Measurements from ENCODE around the gene LSS.

The LSS gene

GRCh38 chr21:46216132-46216747 lies 12.3 kb downstream of the LSS start:
- Mint-ChIP-seq H3K4me1 (ENCODE audit: low read depth) (no peaks in the 10 kb centered on the region), H3K36me3 (peaks cover 2% of the 10 kb centered on the region), H3K27me3 (no peaks in the 10 kb centered on the region), H3K9me3 (ENCODE audit: low read depth) (no peaks in the 10 kb centered on the region), H3K4me3 (no peak overlapping the region), H3K27ac (no peak overlapping the region)

DNA sequence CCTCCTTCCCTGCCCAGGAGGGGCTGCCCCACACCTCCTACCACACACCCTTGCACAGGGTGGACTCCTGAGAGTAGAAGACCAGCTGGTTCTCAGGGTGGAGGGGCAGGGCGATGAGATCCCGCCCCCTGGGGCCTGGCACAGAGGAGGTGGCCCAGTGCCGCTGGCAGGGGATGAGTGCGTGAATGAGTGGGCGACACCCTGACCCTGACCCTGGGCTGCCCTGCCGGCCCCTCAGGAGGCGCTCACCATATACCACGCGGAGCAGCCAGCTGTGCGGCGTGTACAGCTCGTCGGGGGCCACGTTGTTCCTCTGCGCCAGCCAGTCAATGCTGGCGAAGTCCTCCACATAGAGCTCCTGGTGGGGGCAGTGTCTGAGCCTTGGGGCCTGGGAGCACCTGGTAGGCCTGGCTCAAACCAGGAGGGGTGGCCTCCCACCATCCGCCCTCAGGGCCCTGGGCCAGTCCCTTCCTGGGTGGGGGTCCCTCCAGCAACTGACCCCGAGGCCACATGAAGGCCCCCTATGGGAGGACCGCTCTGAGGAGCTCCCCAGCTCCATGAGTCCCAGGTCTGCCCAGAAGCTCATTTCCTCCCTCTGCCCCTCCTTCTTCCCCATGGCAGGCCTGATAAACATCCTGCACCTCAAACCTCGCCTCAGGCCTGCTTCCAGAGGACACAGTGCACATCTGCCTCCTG lies 13.0 kb downstream of the LSS start:
- Mint-ChIP-seq H3K4me3 (no peak overlapping the region), H3K27me3 (no peaks in the 10 kb centered on the region), H3K27ac (no peak overlapping the region), H3K4me1 (ENCODE audit: low read depth) (no peaks in the 10 kb centered on the region), H3K9me3 (ENCODE audit: low read depth) (no peaks in the 10 kb centered on the region), H3K36me3 (peaks cover 2% of the 10 kb centered on the region)

GRCh38 chr21:46214478-46215340 lies 13.9 kb downstream of the LSS start:
- H3K4me1 Mint-ChIP-seq (ENCODE audit: low read depth): no peaks in the 10 kb centered on the region
- no peaks in the 10 kb centered on the region for H3K27me3 Mint-ChIP-seq
- H3K4me3 Mint-ChIP-seq: no peak overlapping the region
- H3K9me3 Mint-ChIP-seq (ENCODE audit: low read depth): no peaks in the 10 kb centered on the region
- no peak overlapping the region for H3K27ac Mint-ChIP-seq
- H3K36me3 Mint-ChIP-seq: no peaks in the 10 kb centered on the region

DNA sequence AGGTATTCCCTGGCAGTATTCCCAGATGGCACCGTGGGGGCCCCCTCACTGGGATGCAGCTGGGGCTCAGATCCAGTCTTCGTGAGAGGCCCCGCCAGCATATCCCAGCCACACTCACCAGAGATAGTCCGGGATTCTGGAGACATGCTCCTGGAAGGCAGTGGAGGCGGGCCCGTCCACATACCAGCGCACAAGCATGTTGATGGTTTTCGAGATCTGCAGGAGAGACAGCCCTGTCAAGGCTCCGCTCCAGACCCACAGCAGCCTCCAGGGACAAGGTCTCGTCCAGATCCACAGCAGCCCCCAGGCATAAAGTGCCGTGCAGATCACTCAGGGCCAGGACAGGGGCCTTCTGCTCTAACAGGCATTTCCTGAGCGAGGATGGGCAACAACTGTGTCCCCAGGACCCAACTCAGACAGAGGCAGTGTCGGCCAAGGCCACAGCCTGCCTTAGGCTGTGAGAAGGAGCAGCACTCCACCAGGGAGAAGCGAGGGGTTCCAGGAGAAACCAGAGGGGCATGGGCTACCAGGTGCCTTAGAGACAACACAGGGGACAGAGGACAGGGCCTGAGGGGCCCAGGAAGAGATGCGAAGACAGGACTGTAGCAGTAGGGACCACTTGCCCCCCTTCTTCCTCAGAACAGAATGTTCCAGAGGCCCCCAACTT lies 14.8 kb downstream of the LSS start:
- no peak overlapping the region for H3K27ac Mint-ChIP-seq
- no peak overlapping the region for H3K4me3 Mint-ChIP-seq
- H3K9me3 Mint-ChIP-seq (ENCODE audit: low read depth): no peaks in the 10 kb centered on the region
- H3K36me3 Mint-ChIP-seq: no peaks in the 10 kb centered on the region
- H3K4me1 Mint-ChIP-seq (ENCODE audit: low read depth): no peaks in the 10 kb centered on the region
- H3K27me3 Mint-ChIP-seq: no peaks in the 10 kb centered on the region

DNA sequence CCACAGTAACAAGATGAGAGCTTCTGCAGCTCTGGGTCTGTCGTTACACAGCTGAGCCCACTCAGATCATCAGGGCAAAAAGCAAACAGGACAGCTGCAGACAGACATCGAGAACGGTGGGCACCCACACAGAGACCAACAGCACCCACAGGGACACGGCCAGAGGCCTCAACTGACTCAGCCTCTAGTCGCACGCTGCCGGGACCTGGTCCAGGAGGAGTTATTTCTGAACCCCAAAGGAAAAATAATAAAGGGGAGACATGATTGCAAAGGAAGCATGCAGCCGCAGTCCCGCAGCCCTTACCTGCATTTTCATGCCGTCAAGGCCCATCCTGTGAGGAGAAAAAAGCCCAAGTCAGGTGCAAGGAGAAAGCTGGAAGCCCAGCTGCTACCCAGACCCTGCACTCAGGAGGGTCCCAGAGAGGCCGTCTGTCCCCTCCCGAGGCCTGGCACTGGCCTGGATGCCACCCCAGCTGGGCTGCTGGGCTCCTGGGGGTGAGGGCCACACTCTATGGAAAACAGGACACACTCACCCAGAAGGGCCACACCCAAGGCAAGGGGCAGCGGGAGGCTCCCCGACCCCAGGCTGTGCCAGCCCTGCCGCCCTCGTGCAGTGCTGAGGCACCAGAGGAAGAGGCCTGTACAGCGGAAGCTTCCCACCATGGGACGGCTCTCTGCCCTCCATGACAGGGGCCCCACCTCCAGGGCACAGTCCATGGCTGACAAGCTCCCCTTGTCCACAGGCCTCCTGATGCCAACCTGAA lies 15.7 kb downstream of the LSS start:
- no peaks in the 10 kb centered on the region for H3K4me1 Mint-ChIP-seq (ENCODE audit: low read depth)
- H3K9me3 Mint-ChIP-seq (ENCODE audit: low read depth): no peaks in the 10 kb centered on the region
- no peak overlapping the region for H3K27ac Mint-ChIP-seq
- H3K4me3 Mint-ChIP-seq: no peak overlapping the region
- H3K36me3 Mint-ChIP-seq: no peaks in the 10 kb centered on the region
- no peaks in the 10 kb centered on the region for H3K27me3 Mint-ChIP-seq

- no peaks in the 10 kb centered on the region for H3K27me3 Mint-ChIP-seq
- H3K9me3 Mint-ChIP-seq (ENCODE audit: low read depth): no peaks in the 10 kb centered on the region
- no peak overlapping the region for H3K4me3 Mint-ChIP-seq
- H3K4me1 Mint-ChIP-seq (ENCODE audit: low read depth): no peaks in the 10 kb centered on the region
- H3K27ac Mint-ChIP-seq: no peak overlapping the region
- H3K36me3 Mint-ChIP-seq: no peaks in the 10 kb centered on the region
Measured at GRCh38 chr21:46211786-46212720, 16.5 kb downstream of the LSS start.

GRCh38 chr21:46211376-46211775 lies 17.2 kb downstream of the LSS start:
- Mint-ChIP-seq H3K4me1 (ENCODE audit: low read depth) (no peaks in the 10 kb centered on the region), H3K9me3 (ENCODE audit: low read depth) (no peaks in the 10 kb centered on the region), H3K36me3 (no peaks in the 10 kb centered on the region), H3K4me3 (no peak overlapping the region), H3K27ac (no peak overlapping the region), H3K27me3 (no peaks in the 10 kb centered on the region)

- no peaks in the 10 kb centered on the region for H3K9me3 Mint-ChIP-seq (ENCODE audit: low read depth)
- H3K4me1 Mint-ChIP-seq (ENCODE audit: low read depth): no peaks in the 10 kb centered on the region
- no peak overlapping the region for H3K27ac Mint-ChIP-seq
- no peak overlapping the region for H3K4me3 Mint-ChIP-seq
- no peaks in the 10 kb centered on the region for H3K27me3 Mint-ChIP-seq
- H3K36me3 Mint-ChIP-seq: no peaks in the 10 kb centered on the region
Measured at GRCh38 chr21:46210378-46211136, 18.0 kb downstream of the LSS start.

DNA sequence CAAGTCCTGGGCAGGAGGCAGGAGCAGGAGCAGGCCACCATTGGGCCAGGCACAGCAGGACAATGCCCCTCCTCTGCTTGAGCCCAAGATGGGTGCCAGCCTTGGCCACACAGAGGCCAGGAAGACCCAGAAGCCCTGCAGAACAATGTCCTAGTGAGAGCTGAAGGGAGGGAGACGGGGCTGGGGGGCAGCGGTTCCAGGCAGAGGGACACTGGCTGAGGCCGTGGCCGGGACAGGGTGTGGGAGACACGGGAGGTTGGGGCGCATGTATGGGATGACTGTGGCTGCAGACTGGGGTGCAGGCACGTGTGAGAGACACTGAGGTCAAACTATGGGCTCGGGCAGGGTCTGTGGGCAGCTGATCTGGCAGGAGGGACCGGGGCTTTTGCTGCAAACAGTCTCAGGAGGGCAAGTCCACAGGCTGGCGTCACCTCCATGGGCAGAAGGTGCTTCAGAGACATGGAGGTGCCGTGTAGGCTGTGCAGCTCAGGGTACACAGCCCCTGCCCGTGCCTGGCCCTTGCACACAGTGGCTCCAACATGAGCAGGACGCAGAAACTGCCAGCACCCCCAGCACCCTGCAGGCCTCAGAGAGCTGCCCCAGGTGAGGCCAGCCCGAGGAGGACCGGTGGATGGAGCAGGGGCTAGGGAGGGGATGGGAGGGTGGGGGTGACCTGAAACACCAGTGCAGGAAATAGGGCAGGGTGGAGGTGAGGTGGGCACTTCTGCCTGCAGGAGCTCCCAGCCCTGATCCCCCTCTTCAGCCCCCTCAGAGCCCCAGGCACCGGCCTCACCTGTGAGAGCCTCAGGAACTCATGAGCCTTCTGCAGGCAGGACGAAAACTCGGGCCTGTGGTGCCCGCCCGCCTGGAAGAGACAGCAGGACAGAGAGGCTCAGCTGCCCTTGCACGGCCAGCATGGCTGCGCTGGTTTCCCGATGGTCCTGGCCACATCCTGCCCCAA lies 19.5 kb downstream of the LSS start:
- Mint-ChIP-seq H3K36me3 (no peaks in the 10 kb centered on the region), H3K9me3 (ENCODE audit: low read depth) (no peaks in the 10 kb centered on the region), H3K27ac (no peak overlapping the region)

GRCh38 chr21:46207920-46208591 lies 20.5 kb downstream of the LSS start:
- no peaks in the 10 kb centered on the region for H3K4me1 Mint-ChIP-seq (ENCODE audit: low read depth)
- no peak overlapping the region for H3K27ac Mint-ChIP-seq
- no peaks in the 10 kb centered on the region for H3K27me3 Mint-ChIP-seq
- no peak overlapping the region for H3K4me3 Mint-ChIP-seq
- H3K9me3 Mint-ChIP-seq (ENCODE audit: low read depth): no peaks in the 10 kb centered on the region
- no peaks in the 10 kb centered on the region for H3K36me3 Mint-ChIP-seq

More for the DNA sequence above, 19.5 kb downstream of the LSS start:
- H3K4me1 Mint-ChIP-seq (ENCODE audit: low read depth): no peaks in the 10 kb centered on the region
- H3K27me3 Mint-ChIP-seq: no peaks in the 10 kb centered on the region
- no peak overlapping the region for H3K4me3 Mint-ChIP-seq

DNA sequence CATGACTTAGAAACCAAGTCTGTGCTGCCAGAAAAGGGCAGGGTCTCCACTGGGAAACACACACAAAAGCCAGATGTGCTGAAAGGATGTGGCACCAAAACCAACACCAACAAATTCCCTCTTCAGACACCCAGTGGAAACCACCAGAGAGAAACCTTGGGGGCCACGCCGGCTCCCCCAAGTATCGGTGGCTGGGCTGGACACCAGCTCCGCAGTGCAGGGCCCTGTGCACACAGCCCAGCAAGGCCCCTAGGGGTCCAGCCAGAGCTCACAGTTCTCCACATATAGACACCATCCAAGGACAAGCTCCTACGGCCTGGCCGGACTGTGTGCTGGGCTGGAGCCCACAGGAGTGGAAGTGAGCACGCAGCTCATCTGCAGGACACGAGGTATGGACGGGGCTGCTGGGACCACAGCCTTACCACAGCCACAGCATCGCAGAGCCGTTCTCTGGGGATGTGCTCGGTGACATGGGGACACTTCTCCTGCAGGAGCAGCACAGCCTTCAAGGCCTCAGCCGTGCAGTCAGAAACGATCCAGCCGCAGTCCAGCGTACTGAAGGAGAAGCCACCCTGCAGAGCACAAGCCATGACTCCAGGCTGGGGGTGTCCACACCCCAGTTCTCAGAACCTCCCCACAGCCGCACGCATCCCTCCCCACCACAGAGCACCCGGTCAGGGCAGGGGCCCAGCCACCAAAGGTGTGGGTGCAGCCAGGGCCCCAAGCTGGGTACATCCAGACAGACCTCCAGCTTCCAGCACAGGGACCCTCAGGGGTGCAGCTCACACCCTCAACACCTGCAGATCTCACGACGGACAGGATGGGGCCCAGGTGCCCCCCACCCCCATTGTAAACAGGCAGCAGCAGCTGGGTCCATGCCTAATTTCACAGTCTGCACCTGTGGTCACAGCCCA lies 21.3 kb downstream of the LSS start:
- Mint-ChIP-seq H3K4me3 (no peak overlapping the region), H3K4me1 (ENCODE audit: low read depth) (no peaks in the 10 kb centered on the region), H3K27ac (no peak overlapping the region), H3K27me3 (no peaks in the 10 kb centered on the region), H3K36me3 (no peaks in the 10 kb centered on the region), H3K9me3 (ENCODE audit: low read depth) (no peaks in the 10 kb centered on the region)

Measured in activated naive CD8-positive, alpha-beta T cell (primary cell).